Adrenal gland (tissue), 5 donors: ENCODE data around the gene GABRR1.

ENCODE experiments used
- POLR2A ChIP-seq, 2 donors: fragments of 450-650 bp; IDR thresholded peaks; one replicate each; pipeline ENCODE4 v1.6.1; 2017; ENCODE audit warnings: antibody characterized with exemption in 2 of 2, mild to moderate bottlenecking in 2 of 2, moderate library complexity in 1 of 2
- TF ChIP-seq, protein P1 (sequence below), 6 experiments: fragments of 450-650 bp in 4 of 6; fragments of 200-600 bp in 2 of 6; sonication (generic) in 1 of 6; IDR thresholded peaks; 1 replicate in 5 of 6; 2 replicates in 1 of 6; pipeline versions ENCODE4 v1.5.1 to v1.8.0; 2016 to 2021; ENCODE audit warnings: antibody characterized with exemption in 6 of 6, mild to moderate bottlenecking in 2 of 6, moderate library complexity in 1 of 6
- donor health status: DM: no; HTN: no; CAD: no.

DNA sequence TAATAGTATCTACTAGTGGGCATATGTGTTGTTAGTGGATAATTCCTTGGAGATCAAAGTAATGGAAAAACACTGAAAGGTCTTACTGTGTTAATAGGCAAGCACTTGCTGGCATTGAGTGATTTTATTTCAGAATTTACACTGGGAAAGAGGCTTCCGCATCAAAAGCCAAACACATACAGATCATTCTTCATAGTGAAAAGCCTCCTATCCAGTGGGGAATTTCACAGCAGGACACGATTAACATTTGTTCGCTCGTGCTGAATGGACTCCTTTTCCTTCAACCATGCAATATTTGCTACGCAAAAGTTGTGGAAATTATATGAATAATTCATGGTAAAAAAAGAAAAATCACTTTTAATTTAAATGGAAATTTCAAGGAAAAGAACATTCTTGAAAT lies 26.4 kb downstream of the GABRR1 start:
- TF ChIP-seq, protein P1, sequence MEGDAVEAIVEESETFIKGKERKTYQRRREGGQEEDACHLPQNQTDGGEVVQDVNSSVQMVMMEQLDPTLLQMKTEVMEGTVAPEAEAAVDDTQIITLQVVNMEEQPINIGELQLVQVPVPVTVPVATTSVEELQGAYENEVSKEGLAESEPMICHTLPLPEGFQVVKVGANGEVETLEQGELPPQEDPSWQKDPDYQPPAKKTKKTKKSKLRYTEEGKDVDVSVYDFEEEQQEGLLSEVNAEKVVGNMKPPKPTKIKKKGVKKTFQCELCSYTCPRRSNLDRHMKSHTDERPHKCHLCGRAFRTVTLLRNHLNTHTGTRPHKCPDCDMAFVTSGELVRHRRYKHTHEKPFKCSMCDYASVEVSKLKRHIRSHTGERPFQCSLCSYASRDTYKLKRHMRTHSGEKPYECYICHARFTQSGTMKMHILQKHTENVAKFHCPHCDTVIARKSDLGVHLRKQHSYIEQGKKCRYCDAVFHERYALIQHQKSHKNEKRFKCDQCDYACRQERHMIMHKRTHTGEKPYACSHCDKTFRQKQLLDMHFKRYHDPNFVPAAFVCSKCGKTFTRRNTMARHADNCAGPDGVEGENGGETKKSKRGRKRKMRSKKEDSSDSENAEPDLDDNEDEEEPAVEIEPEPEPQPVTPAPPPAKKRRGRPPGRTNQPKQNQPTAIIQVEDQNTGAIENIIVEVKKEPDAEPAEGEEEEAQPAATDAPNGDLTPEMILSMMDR (IDR thresholded peaks at IDR 0.05) = no peak
- TF ChIP-seq POLR2A (IDR thresholded peaks at IDR 0.05) = no peak
